ENCODE results near the gene ZNF500. TPM values are rescaled to one million over a fixed set of nuclear protein-coding genes. Genes with fewer than 3 reads are reported as not detected.

The ZNF500 gene
- total and polyA plus RNA-seq, 12 donors: 3.8 to 10.5 (median 8.1) TPM

DNA sequence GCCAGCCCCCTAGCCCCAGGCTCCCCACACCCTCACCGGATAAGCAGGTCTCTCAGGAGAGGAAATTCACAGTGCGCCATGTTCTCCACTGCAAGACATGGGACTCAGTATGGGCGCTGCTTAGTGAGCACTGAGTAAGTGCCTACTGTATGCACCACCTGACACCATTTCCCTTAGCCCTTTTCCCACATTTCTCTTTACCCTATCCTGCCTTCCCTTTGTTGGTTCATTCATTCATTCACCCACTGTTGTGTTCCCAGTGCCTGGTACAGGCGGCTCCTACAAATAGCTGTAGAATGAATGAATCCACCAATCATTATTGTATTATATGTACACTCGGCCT lies 11.1 kb upstream of the ZNF500 start:
- WGBS, 2 donors: 85 to 94% methylated on average over 5 of the region's 5 CpGs
- no peak overlapping the region for H3K27ac ChIP-seq
- H3K4me3 ChIP-seq: no peak overlapping the region
- H3K36me3 ChIP-seq: no peaks in the 10 kb centered on the region
- H3K27me3 ChIP-seq: no peaks in the 10 kb centered on the region
- intact Hi-C loops (cut with DNase I): no loop called here
- TF ChIP-seq, protein P1, sequence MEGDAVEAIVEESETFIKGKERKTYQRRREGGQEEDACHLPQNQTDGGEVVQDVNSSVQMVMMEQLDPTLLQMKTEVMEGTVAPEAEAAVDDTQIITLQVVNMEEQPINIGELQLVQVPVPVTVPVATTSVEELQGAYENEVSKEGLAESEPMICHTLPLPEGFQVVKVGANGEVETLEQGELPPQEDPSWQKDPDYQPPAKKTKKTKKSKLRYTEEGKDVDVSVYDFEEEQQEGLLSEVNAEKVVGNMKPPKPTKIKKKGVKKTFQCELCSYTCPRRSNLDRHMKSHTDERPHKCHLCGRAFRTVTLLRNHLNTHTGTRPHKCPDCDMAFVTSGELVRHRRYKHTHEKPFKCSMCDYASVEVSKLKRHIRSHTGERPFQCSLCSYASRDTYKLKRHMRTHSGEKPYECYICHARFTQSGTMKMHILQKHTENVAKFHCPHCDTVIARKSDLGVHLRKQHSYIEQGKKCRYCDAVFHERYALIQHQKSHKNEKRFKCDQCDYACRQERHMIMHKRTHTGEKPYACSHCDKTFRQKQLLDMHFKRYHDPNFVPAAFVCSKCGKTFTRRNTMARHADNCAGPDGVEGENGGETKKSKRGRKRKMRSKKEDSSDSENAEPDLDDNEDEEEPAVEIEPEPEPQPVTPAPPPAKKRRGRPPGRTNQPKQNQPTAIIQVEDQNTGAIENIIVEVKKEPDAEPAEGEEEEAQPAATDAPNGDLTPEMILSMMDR (IDR thresholded peaks at IDR 0.05): no peak
- ATAC-seq (peak in 1 of 8 donors; percentile 13), DNase-seq (no peak)
- H3K9me3 ChIP-seq: no peaks in the 10 kb centered on the region
- no peaks in the 10 kb centered on the region for H3K4me1 ChIP-seq

DNA sequence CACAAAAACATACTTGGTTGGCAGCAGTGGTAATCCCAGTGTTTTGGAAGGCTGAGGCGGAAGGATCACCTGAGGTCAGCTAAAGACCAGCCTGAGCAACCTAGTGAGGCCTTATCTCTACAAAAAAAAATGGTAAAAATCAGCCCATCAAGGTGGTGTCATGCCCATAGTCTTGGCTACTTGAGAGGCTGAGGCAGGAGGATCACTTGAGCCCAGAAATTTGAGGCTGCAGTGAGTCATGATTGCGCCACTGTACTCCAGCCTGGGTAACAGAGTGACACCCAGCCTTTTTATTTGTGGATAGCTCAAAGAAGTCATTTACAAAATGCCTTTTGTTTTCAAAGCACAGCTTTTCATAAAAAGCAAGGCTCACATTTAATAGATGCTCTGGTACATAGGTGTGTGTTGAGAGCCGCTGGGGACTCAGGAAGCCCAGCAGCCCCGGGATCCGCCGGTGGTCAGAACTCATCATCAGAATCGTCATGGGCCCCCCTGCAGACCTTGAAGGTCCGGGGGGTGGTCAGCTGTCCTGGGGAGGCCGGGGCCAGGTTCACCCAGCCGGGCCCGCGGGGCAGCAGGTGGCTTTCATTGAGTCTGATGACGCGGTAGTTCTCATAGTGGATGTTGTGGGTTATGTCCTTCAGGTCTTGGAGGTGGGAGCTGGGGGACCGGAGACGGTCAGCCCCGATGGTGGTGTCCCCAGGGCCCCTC lies 10.5 kb upstream of the ZNF500 start:
- intact Hi-C loops (cut with DNase I): no loop called here
- DNase-seq: no peak
- H3K27me3 ChIP-seq: no peaks in the 10 kb centered on the region
- ATAC-seq: peak in 1 of 8 donors; percentile 10
- no peaks in the 10 kb centered on the region for H3K4me1 ChIP-seq
- H3K4me3 ChIP-seq: no peak overlapping the region
- no peaks in the 10 kb centered on the region for H3K36me3 ChIP-seq
- no peaks in the 10 kb centered on the region for H3K9me3 ChIP-seq
- TF ChIP-seq, protein P1 (IDR thresholded peaks at IDR 0.05): no peak
- H3K27ac ChIP-seq: no peak overlapping the region
- WGBS, 2 donors: 83 to 84% methylated on average over 17 of the region's 17 CpGs

DNA sequence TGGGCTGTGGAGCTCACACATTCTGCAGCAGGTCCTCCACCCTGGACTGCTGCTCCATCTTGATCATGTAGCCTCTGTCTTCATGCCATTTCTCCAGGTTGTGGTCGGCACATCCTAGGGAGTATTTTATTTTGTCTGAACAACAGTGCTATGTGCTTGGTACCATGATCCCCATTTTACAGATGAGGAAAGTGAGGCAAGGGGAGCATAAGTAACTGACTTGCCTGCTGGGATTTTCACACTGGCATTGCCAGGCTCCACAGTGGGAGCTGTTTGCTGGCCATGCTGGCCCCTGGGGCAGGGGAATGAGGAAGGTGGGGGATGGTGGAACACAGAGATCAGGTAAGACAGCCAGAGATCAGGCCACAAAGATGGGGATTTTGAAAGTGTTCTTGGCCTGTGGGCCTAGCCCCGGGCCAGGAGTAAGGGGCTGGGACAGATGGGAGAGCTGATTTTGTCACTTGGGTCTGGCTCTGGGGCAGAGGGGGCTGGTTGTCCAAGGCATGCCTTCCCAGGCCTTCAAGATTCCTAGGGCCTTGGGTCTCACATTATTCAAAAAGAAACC lies 9.3 kb upstream of the ZNF500 start:
- Histone ChIP-seq H3K27me3 (no peaks in the 10 kb centered on the region), H3K4me1 (no peaks in the 10 kb centered on the region), H3K27ac (no peak overlapping the region), H3K36me3 (no peaks in the 10 kb centered on the region), H3K9me3 (no peaks in the 10 kb centered on the region), H3K4me3 (no peak overlapping the region)
- intact Hi-C loops (cut with DNase I): no loop called here
- ATAC-seq: no peak
- 93 to 96% methylated on average over 2 of the region's 2 CpGs for WGBS, 2 donors
- TF ChIP-seq, protein P1 (IDR thresholded peaks at IDR 0.05): no peak
- no peak for DNase-seq

DNA sequence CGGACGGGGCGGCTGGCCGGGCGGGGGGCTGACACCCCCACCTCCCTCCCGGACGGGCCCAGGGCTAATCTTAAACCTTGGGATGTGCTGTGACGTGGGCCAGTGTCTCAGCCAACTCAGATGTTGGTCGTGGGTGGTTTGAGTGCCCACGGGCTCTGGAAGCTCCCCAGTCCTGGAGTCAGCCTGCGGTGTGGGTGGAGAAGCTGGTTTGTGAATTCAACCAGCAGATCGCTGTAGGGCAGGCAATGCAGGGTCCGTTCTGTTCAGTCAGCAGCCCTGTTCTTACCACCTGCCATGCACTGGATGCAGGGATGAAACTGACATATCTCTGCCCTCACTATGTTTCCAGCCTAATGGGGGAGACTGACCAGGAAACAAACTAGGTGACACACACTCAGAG lies 8.0 kb upstream of the ZNF500 start:
- H3K36me3 ChIP-seq: no peaks in the 10 kb centered on the region
- no peaks in the 10 kb centered on the region for H3K9me3 ChIP-seq
- DNase-seq (no peak), ATAC-seq (no peak)
- TF ChIP-seq, protein P1 (IDR thresholded peaks at IDR 0.05): no peak
- no peak overlapping the region for H3K27ac ChIP-seq
- intact Hi-C loops (cut with DNase I): no loop called here
- WGBS, 2 donors: 86 to 88% methylated on average over 13 of the region's 13 CpGs
- no peaks in the 10 kb centered on the region for H3K4me1 ChIP-seq
- no peak overlapping the region for H3K4me3 ChIP-seq
- no peaks in the 10 kb centered on the region for H3K27me3 ChIP-seq

All from heart right ventricle (tissue), 16 donors.